Panc1 (cell line): ENCODE data around the gene ORC3.

ENCODE experiments used
- CTCF ChIP-seq: fragments of 450-650 bp; IDR thresholded peaks from 2 replicates; pipeline ENCODE4 v1.5.1; 2017; ENCODE audit warnings: mild to moderate bottlenecking
- SIN3A ChIP-seq: IDR thresholded peaks from 2 replicates; pipeline ENCODE4 v1.6.1; 2012; ENCODE audit warnings: low read depth, mild to moderate bottlenecking, low read length, moderate library complexity, borderline replicate concordance; ENCODE audit not compliant: insufficient read depth

- no peak for TF ChIP-seq CTCF
- no peak for TF ChIP-seq SIN3A
Measured at GRCh38 chr6:87690441-87690840, 100.5 kb downstream of the ORC3 start.
